ENCODE data around the gene RELN.
"Not testable (repeated sequence)": the region's sequence is repeated elsewhere in the genome, so short reads cannot be mapped to it uniquely, and the experiment has no call there.

RELN gene

GRCh38 chr7:103541026-103541425 is 448.4 kb downstream of the RELN start:
- no peak for DNase-seq

- DNase-seq: no peak
Measured at GRCh38 chr7:103540338-103540737, 449.1 kb downstream of the RELN start.

DNA sequence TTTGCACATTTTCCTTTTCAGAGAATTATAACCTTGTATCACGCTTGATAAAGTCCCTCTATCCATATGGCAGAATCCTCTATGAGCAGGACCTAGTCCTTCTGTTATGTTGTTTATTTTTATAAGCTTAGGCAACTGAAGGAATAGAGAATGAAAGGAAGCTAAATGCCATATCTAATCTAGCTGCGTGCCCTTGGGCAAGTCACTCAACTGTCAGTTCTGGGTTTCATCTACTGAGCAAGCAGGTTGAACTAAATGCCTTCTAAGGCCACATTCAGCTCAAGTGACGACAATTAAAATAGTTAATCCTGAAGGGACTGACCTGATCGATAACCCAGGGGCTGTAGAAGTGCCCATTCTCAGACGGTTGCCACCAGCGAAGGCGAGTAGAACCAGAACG is 449.6 kb downstream of the RELN start:
- no peak for DNase-seq

DNA sequence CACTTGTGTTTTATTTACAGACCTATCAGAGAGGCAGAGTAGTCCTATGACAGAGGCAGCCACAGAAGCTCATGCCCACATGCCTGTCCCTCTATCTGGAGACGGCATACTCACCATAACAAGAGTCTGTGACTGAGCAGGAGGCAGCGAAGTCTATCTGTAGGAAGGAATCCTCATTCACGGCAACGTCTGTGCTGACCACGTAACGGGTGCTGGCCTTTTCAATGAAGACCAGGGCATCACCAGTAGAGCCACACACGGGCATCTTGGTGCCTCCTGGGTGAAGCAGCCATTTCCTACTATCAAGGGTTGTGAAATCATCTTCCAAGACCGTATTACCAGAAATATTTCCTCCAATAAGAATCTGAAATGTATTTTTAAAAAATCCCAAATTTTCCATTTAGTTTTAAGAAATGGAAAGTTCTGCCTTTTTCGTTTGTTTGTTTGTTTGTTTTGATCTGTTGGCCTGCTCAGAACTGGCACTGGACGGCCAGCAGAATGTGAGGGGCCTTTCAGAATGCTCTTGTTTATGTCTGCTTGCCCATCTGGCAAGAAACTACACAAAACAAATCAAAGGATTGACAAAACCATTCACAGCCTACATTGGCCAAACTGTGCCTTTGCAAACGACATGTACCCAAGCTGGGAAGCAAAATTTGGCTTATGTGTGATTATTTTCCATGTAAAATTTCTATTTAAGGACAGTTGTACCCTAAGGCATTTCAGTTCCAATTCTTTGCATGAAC is 450.3 kb downstream of the RELN start:
- DNase-seq: no peak

DNA sequence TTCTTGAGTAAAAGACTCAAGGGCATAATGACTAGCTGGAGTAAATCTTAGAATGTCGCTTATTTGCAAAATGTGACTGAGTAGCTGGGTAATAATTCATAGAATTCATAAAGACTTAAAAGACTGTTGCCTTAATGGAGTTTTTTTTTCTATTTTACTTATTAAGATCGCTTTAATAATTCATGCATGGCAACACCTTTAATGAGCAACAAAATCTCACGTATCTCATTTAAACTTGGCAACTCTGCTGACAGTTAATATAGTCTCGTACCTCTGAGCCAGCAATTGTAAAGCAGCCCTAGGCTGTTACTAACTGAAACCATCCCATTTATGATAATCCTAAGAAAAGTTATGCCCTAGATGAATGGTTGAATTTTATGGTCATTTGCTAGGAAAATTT is 455.7 kb downstream of the RELN start:
- no peak for DNase-seq

DNA sequence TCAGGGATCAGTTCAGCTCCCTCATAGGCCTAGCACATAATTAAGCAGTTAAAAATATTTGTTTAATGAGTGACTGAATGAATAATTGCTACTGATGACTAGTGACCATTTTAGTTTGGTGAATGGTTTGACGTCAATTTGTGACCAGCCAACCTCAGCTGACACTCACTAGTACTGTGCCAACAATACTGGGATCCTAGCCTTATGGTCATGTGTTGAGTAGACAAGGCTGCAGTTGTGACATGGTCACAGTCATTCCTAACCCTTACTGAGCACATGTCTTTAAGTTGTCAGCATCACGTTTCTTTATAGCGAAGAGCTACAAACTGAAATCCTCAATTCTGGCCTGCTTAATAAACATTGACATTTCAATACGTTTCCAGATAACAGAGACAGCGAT is 456.5 kb downstream of the RELN start:
- DNase-seq: no peak

GRCh38 chr7:103528152-103528551 is 461.3 kb downstream of the RELN start:
- DNase-seq: no peak

DNA sequence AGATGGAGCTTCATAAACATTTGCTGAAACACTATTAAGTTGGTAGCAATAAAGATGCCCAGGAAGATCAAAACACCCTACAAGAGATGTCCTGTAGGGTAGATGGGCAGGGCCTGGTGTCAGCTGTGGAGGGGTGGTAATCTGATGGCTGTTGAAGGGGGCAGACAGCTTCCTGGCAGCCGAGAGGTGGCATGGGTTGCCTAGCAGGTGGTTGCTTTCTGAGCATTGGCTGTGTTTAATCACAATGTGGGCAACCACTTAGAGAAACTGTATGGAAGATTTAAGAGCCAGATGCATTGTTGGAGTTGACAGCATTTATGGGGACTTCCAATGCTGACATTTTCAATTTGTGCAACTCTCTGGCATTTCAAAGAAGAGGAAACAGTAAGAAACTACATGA is 463.5 kb downstream of the RELN start:
- no peak for DNase-seq

DNA sequence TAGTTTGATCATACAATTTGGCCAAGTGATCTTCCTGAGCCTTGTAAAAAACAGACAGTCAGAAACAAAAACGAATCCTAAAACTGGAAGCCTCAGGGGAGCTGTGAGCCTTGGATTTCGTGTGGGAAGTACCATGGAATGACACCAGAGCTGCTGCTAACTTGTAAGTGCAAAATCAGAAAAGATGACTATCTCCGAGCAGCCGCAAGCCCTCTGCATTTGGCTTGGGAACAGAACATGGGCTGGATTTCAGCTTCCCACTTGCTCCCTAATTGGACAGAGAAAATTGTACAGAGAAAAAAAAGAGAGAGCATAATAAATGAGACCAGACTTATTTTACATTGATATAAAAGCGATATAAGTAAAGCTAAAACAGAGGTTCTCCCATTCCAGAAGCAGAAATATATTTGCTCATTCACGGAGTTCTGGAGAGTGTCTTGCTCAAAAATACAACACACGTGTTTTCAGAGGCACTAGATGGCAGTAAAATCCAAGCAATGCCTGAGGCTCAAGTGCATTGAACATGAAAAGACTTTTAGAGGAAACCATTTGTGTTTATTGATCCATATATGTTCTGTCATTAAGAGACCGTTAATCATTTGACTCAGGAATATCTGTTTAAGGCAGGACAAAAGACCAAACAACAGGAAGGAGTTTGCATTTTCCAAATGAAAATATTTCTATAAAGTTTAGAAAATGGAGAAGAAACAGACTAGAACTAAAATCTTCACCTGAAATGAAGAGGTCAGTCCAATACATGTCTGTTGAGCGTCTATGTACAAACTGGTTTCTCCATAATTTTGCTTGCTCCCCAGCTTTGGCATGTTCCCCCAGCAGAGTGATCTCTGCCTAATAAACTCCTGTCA is 465.2 kb downstream of the RELN start:
- DNase-seq: no peak

DNA sequence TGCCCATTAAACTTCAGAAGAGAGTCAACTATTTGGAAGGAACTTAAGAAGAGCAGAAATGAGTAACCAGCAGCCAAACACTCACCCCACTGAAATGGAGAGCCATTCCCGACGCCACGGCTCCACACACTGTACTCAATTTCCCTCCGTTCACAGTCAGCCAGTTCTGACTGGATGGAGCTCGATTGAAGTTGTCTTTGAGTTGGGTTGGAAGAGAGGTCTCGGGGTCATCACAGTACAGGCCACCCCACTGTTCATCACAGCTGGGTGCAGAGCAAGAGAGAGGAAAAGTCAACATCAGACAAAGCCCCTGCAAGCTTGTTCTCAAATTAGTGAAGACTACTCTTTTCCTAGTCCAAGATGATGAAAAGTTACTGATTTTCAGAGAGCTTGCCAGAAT is 467.5 kb downstream of the RELN start:
- DNase-seq: no peak

DNA sequence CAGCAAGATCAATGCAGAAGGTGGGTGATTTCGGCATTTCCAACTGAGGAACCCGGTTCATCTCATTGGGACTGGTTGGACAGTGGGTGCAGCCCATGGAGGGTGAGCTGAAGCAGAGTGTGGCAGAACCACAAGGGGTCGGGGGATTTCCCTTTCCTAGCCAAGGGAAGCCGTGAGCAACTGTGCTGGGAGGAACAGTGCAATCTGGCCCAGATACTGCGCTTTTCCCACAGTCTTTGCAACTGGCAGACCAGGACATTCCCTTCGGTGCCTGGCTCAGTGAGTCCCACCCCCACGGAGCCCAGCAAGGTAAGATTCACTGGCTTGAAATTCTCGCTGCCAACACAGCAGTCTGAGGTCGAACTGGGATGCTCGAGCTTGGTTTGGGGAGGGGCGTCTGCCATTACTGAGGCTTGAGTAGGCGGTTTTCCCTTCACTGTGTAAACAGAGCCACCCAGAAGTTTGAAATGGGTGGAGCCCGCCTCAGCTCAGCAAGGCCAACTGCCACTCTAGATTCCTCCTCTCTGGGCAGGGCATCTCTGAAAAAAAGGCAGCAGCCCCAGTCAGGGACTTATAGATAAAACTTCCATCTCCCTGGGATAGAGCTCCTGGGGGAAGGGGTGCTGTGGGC is 484.8 kb downstream of the RELN start:
- no peak for DNase-seq

DNA sequence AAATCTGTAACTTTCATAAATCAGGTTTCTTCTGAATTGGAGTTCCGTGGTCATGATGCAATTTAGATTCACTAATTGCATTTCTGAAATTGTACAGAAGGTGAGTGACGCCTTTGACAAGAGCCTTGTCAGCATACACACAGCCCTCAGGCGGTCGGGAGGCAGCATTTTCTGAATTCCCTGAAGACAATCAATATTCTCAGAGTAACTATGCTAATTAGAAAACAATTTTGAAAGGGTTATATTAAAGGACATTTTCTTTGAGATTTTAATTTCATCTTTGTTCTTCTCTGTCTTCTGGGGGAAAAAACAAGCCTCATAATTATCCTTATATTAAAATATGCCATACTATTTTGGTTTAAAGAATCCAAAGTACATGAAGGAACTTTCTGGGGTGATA is 488.3 kb downstream of the RELN start:
- DNase-seq: no peak

DNA sequence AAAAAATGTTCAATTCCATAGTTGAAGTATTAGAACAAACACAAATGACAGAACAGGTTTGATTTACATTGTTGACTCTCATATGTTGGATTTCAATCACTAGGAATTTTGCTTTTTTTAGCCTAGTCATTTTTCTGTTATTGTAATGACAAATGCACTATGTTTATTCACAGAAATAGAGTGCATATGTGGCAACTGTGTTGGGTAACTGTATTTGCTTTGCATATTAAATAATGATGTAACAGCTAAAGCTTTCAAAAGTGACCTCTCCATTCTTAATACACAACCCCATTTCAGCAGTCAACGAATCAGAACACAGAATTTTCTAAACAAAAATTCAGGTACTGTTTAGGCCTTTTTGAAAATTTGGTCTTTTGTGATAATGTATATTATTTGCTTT is 489.5 kb downstream of the RELN start:
- DNase-seq: no peak

GRCh38 chr7:103487419-103487818 is 502.0 kb downstream of the RELN start:
- no peak for DNase-seq

- DNase-seq: not testable (repeated sequence)
Measured at GRCh38 chr7:103486873-103487272, 502.6 kb downstream of the RELN start.

DNA sequence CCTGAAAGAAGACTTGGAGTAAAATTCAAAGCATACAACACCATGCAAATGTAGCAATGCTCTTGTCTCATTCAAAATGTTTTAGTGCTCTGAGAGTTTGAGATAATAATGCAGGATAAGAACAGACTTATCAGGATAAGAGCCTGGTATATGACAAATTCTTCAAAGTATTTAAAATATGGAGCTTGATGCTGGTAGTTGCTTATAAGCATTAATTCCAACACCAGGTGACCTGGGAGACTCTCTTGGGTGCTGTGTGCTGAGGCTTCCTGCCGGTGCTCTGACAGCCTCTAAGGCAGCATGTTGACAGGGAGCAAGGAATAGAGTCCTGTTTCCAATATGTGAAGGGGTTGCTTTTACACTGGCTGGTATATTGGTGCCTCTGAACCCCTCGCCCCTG is 508.7 kb downstream of the RELN start:
- DNase-seq: no peak

DNA sequence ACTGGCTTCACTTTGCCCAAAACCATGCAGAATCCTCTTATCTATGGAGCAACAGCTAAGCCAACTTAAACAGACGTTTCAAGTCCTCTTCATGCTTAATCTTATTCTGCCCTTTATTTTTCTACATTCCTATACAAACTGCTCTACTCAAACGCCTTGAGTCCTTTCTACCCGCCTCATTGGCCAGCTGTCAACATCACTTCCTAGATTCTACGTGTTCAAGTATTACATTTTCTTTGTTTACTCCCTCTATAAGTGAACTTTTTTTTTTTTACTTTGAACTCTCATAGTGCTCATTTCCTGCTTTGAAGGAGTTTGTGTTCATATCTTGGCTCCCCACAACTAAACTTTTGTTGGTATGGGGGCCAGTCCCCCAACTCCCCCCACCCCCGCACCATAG is 514.5 kb downstream of the RELN start:
- no peak for DNase-seq

GRCh38 chr7:103469095-103469948 is 520.1 kb downstream of the RELN start:
- DNase-seq: no peak

DNA sequence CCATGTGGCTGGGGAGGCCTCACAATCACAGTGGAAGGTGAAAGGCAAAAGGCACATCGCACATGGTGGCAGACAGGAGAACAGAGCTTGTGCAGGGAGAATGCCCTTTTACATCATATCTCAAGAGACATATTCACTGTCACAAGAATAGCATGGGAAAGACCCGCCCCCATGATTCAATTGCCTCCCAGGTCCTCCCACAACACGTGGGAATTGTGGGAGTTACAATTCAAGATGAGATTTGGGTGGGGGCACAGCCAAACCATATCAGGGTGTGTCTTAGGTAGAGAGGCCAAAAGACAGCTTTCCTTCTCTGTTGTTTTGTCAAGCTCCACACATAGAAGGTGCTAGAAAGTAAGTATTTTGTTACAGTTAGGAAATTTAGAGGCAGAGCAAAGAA is 522.6 kb downstream of the RELN start:
- no peak for DNase-seq

GRCh38 chr7:103462358-103462757 is 527.1 kb downstream of the RELN start:
- DNase-seq: no peak

GRCh38 chr7:103447073-103447960 is 542.1 kb downstream of the RELN start:
- DNase-seq: peak; percentile 55 to 61

DNA sequence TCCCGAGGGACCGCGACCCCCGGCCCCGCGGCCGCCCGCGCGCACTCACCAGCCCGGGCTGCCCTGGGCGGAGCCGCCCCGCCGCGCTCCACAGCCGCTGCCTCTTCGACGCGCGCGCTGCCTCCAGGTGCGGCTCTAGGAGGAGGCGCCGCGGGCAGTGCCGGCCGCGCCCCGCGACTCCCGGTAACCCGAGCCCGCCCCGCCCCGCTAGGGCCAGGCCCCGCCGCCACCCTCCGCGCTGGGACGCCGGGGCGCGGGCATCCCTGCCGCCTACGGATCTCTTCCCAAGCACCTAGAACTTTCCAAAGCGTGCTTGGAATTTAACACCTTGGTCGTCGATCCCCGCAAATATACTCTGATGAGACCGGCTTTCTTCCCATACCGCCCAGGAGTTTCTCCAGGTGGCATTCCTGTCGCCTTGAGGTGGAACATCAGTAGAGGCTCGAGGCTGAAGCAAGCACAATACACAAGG is 543.4 kb downstream of the RELN start, which contains the start of gene SLC26A5:
Gene SLC26A5, minus strand, starts transcription at position 159 of the 472 bp plus-strand sequence. CDS start 24,693 bp downstream, outside the sequence.
- peak; percentile 20 to 48 for DNase-seq
